Smooth muscle cell (in vitro differentiated cells): ENCODE measurements around the gene SYTL2. TPM values are rescaled to one million over a fixed set of nuclear protein-coding genes. Genes with fewer than 3 reads are reported as not detected.
A peak's percentile ranks its signal among the peaks of the same experiment; 100 is the strongest.

Experiments used
- DNase-seq: peaks from one replicate; lab custom pipeline; 2025; ENCODE audit not compliant: unreplicated experiment; lab: John Stamatoyannopoulos, UW
- H2AFZ ChIP-seq: fragments of 200-600 bp; sonication (generic); 2 replicates; pipeline ENCODE4 v1.6.0; 2016; ENCODE audit warnings: antibody characterized with exemption, low read depth, mild to moderate bottlenecking
- H3F3A ChIP-seq: fragments of 200-600 bp; sonication (generic); 2 replicates; pipeline ENCODE4 v1.6.0; 2017; ENCODE audit warnings: antibody characterized with exemption, low read depth
- H3K27ac ChIP-seq: fragments of 200-600 bp; sonication (generic); 2 replicates; pipeline ENCODE4 v1.5.1; 2016; ENCODE audit warnings: low read depth, mild to moderate bottlenecking
- H3K27me3 ChIP-seq: fragments of 200-600 bp; sonication (generic); 2 replicates; pipeline ENCODE4 v1.6.1; 2016; ENCODE audit warnings: low read depth, mild to moderate bottlenecking
- H3K36me3 ChIP-seq: fragments of 200-600 bp; sonication (generic); 2 replicates; pipeline ENCODE4 v1.5.1; 2016; ENCODE audit warnings: low read depth
- H3K4me1 ChIP-seq: fragments of 200-600 bp; sonication (generic); 2 replicates; pipeline ENCODE4 v1.5.1; 2016; ENCODE audit warnings: low read depth
- H3K4me2 ChIP-seq: fragments of 200-600 bp; sonication (generic); 2 replicates; pipeline ENCODE4 v1.6.0; 2016; ENCODE audit warnings: mild to moderate bottlenecking
- H3K4me3 ChIP-seq: fragments of 200-600 bp; sonication (generic); 2 replicates; pipeline ENCODE4 v1.5.1; 2016; ENCODE audit warnings: mild to moderate bottlenecking
- H3K79me2 ChIP-seq: fragments of 200-600 bp; sonication (generic); 2 replicates; pipeline ENCODE4 v1.6.0; 2016; ENCODE audit warnings: low read depth, mild to moderate bottlenecking
- H3K9ac ChIP-seq: fragments of 200-600 bp; sonication (generic); 2 replicates; pipeline ENCODE4 v1.6.0; 2016; ENCODE audit warnings: low read depth
- H3K9me3 ChIP-seq: fragments of 200-600 bp; sonication (generic); replicated peaks from 2 replicates; pipeline ENCODE4 v1.5.1; 2016; ENCODE audit warnings: low read depth
- H4K20me1 ChIP-seq: fragments of 200-600 bp; sonication (generic); 2 replicates; pipeline ENCODE4 v1.6.0; 2016; ENCODE audit warnings: low read depth
- WGBS: methylation state at CpG from one replicate; pipeline ENCODE4 v1.1.7; 2016; ENCODE audit warnings: low lambda C conversion rate; 5-methylcytosine and 5-hydroxymethylcytosine counted together
- polyA plus RNA-seq: library from polyadenylated mRNA; unstranded; fragments of >200 nt; fragmentation: Nextera tagmentation; extraction: Ambion mirVana; gene quantifications from 2 replicates; pipeline ENCODE4 v1.2.1, GENCODE V29; 2016
- total RNA-seq: library from RNA; depleted of rRNA; stranded (reverse); fragments of >200 nt; gene quantifications from 2 replicates; pipeline ENCODE4 v1.2.3, GENCODE V29; 2014
- TF ChIP-seq, protein P1 (sequence below): fragments of 200-600 bp; sonication (generic); IDR thresholded peaks from 2 replicates; pipeline ENCODE4 v1.5.1; 2017; ENCODE audit warnings: borderline replicate concordance, mild to moderate bottlenecking, antibody characterized with exemption; ENCODE audit not compliant: insufficient read depth, poor library complexity, severe bottlenecking

SYTL2 gene
- total and polyA plus RNA-seq, 2 experiments from 2014 or later = 10.4 to 50.7 TPM

DNA sequence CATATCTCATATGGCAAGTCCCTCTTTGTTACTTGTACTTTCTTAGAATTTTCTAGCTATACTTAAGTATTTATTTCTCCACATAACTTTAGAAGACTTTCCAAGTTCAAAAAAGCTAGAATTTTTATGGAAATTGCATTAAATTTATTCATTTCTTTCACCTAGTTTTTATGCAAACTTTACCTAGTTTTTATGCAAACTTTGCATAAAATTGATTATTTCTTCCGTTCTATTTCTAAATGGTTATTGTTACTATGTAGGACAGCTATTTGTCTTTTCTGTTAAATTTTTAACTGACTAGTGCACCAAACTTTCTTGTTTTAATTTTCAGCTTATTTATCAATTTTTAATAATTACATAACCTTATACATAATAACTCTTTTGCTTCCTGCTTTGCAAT is 142.8 kb downstream of the SYTL2 start:
- TF ChIP-seq, protein P1, sequence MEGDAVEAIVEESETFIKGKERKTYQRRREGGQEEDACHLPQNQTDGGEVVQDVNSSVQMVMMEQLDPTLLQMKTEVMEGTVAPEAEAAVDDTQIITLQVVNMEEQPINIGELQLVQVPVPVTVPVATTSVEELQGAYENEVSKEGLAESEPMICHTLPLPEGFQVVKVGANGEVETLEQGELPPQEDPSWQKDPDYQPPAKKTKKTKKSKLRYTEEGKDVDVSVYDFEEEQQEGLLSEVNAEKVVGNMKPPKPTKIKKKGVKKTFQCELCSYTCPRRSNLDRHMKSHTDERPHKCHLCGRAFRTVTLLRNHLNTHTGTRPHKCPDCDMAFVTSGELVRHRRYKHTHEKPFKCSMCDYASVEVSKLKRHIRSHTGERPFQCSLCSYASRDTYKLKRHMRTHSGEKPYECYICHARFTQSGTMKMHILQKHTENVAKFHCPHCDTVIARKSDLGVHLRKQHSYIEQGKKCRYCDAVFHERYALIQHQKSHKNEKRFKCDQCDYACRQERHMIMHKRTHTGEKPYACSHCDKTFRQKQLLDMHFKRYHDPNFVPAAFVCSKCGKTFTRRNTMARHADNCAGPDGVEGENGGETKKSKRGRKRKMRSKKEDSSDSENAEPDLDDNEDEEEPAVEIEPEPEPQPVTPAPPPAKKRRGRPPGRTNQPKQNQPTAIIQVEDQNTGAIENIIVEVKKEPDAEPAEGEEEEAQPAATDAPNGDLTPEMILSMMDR = no peak
- Histone ChIP-seq H3K27ac (no peak overlapping the region), H4K20me1 (peaks cover 13% of the 10 kb centered on the region), H3K27me3 (no peaks in the 10 kb centered on the region), H2AFZ (no peak overlapping the region), H3K9ac (no peak overlapping the region), H3K36me3 (no peaks in the 10 kb centered on the region), H3K4me2 (no peak overlapping the region), H3K79me2 (peaks cover 9% of the 10 kb centered on the region), H3K9me3 (no peaks in the 10 kb centered on the region), H3F3A (no peaks in the 10 kb centered on the region), H3K4me1 (peaks cover 6% of the 10 kb centered on the region), H3K4me3 (no peak overlapping the region)
- DNase-seq = no peak
- WGBS = 98% methylated on average over 1 of the region's 1 CpG

DNA sequence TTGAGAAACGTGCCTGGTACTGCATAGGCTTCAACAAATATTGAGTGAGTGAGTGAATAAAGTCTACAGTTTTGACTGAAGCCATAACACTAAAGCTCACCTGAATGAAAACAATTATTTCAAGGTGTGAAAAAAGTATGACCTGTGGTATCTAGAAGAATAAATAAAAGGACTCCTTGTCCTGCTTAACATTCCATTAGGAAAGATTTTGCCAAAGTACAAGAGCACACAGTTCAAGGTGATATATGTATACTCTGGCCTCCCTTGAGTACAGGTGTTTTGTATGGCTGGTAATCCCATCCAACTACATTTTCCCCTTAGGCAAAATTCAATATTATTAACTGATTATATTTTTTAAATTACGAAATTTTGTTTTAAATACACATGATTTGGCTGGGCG is 144.3 kb downstream of the SYTL2 start:
- Histone ChIP-seq H3K4me1 (peaks cover 20% of the 10 kb centered on the region), H3K79me2 (peaks cover 24% of the 10 kb centered on the region), H3K9ac (no peak overlapping the region), H3K9me3 (no peaks in the 10 kb centered on the region), H3K27me3 (no peaks in the 10 kb centered on the region), H4K20me1 (peaks cover 27% of the 10 kb centered on the region), H3F3A (no peaks in the 10 kb centered on the region), H2AFZ (peak overlapping the region; percentile 95), H3K4me3 (no peak overlapping the region), H3K27ac (no peak overlapping the region), H3K36me3 (no peaks in the 10 kb centered on the region), H3K4me2 (no peak overlapping the region)
- DNase-seq = no peak
- WGBS = 94% methylated on average over 3 of the region's 3 CpGs
- TF ChIP-seq, protein P1 = no peak

DNA sequence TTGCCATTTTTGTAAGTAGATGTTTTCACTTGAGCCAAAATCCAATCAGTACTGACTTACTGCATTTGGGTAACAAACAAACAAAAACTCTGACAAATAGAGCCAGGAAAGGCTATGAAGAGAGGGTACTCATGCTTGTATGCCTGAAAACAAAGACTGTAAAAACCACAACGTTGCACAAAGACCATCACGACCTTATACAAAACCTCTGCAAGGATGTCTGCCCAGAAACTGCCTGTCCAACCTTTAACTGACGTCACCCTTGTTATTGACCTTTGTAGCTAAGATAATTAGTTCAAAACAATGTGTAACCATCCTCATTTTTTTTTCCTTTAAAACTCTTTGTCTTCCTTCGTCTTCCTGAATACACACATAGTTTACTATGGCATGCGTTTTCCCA is 145.2 kb downstream of the SYTL2 start:
- Histone ChIP-seq H3K9me3 (no peaks in the 10 kb centered on the region), H3K36me3 (no peaks in the 10 kb centered on the region), H2AFZ (peak overlapping the region; percentile 95), H3K27me3 (no peaks in the 10 kb centered on the region), H3K79me2 (peaks cover 33% of the 10 kb centered on the region), H3K4me3 (peak overlapping the region; percentile 94), H3K4me2 (peak overlapping the region; percentile 97), H3K4me1 (peaks cover 30% of the 10 kb centered on the region), H4K20me1 (peaks cover 37% of the 10 kb centered on the region), H3K9ac (peak overlapping the region; percentile 97), H3F3A (no peaks in the 10 kb centered on the region), H3K27ac (peak overlapping the region; percentile 98)
- WGBS = 90% methylated on average over 5 of the region's 5 CpGs
- DNase-seq = no peak
- TF ChIP-seq, protein P1 = no peak
